Measurements from ENCODE around the gene DCLK1.

- TF ChIP-seq CTCF (IDR thresholded peaks at IDR 0.05 in 4 of 5, conservative IDR thresholded peaks at IDR 0.05 in 1 of 5), result no peak
- TF ChIP-seq POLR2A (IDR thresholded peaks at IDR 0.05), result no peak
Observed at GRCh38 chr13:36089130-36089647, 42.0 kb downstream of the DCLK1 start.

Data from gastrocnemius medialis (tissue), 4 donors.